NCI-H2171 (cell line): Measurements from ENCODE around the gene TSPAN9.

Source experiments
- DNase-seq: peaks from one replicate; lab custom pipeline; 2025; lab: John Stamatoyannopoulos, UW

TSPAN9 gene

GRCh38 chr12:3164454-3165077 is 87.4 kb downstream of the TSPAN9 start:
- DNase-seq = no peak

GRCh38 chr12:3165078-3165980 is 88.2 kb downstream of the TSPAN9 start:
- DNase-seq = no peak

DNA sequence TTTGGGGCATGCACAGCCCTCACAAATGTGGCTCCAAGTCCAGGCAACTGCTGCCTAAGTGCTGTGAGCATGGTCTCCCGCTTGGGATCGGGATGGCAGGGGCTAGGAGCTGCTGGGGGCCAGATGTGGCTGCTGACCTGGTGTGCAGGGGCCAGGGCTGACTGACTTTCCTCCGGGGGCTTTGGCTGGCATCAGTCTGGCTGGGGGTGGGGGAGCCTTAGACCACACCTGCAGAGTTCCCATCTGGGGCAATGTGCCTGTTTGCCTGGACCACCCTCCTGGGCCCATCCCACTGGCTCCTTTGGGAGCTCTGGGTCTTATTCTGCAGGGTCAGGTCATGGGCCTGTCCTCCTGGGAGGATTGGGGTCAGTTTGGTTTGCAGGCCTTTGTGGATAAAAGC is 90.5 kb downstream of the TSPAN9 start:
- no peak for DNase-seq

DNA sequence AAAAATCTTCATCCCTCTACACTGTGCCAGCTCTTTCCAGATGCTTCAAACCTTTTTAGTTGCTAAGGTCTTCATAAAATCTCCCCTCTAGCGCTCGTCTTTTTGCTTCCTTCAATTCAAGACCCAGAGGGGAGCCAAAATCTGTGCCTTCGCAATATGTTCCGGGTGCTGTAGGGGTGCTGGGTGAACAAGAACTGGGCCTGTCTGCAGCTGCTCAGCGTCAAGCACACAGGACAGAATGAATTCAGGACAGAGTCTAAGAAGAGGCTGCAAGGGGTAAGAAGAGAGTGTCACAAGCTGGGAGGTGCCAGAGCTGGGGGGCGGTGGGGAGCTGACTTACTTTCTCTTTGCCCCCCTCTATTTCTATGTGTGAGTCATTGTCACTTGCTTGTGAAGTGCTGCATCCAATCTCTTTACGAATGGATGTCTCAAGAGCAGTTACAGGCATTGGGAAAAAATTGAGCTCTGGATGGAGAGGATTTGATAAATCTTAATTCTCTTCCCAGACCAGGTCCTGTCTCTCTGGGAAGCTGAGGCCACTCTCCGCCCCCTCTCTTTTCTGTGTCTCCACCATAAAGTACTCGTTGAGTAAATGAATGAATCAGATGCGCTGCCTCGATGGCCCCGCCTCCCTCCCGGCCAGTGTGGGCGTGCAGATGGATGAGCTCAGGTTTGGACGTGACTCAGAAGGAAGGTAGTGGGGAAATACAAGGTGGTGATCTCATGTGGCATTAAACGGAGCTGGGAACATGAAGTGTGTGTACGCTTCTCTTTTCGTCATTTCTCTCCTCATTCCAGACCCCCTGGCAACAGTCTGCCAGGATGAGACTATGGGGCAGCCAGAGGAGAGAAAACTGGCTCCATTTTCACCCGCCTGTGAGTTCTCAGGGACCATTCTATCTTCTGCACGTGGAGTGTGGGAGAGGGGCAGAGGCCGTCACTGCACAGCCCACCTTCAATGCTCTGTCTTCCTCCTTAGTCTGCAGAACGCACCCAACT is 91.3 kb downstream of the TSPAN9 start:
- DNase-seq = no peak

DNA sequence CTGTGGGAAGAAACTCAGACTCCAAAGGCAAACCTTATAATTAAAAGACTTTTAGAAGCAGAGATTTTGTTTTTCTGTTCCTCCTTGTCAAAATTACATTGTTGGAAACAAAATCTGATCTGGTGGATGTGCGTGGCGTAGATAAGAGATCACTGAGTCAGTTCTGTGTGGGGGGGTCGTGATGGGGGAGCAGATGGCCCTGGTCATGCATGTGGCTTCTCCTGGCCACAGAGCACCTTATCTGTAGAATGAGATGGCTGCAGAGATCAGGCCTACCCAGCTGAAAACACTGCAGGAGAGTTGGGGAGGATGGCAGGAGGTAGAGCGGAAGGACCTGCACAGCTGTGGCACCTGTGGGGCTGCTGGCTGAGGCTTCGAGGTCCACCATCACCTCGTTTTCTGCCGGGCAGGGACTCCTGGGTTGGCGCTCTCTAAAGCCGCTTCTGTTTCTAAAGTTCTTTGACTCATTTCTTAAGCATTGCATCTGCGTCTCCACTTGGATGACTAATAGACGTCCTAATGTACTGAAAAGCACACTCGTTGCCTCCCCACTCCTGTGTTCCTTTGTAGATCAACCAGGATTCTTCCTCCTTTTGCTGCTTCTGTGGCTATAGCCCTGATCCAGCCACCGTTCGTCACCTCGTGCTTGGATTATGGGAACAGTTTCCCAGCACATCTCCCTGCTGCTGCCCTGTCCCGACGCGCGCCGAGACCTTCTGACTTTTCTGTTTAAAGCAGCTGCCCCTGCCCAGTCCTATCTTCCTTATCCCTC is 93.4 kb downstream of the TSPAN9 start:
- DNase-seq = no peak

- no peak for DNase-seq
Observed at GRCh38 chr12:3171195-3171591, 94.0 kb downstream of the TSPAN9 start.

GRCh38 chr12:3172124-3173007 is 95.2 kb downstream of the TSPAN9 start:
- DNase-seq = no peak

- DNase-seq = no peak
Observed at GRCh38 chr12:3173008-3173553, 95.9 kb downstream of the TSPAN9 start.

- no peak for DNase-seq
Observed at GRCh38 chr12:3173912-3174311, 96.7 kb downstream of the TSPAN9 start.

DNA sequence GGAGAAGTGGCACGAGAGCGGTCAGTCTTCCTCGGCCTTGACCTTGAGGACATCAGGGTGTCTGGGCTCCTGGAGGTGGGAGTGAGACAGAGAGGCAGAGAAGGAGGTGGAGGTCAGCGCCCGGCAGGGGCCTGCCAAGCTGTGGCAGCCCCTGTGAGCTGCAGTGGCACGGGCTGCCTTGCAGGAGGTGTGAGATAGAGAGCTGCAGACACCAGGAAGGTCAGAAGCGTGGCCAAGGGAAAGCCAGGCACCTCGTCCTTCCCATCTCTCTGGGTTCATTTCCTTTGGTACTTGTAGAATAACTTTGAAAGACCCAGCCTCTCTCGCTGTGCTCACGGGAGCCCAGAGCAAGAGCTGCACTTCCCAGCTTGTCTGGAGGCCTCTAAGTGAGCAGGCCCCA is 98.1 kb downstream of the TSPAN9 start:
- no peak for DNase-seq

GRCh38 chr12:3176754-3177153 is 99.6 kb downstream of the TSPAN9 start:
- no peak for DNase-seq

GRCh38 chr12:3177778-3178425 is 100.7 kb downstream of the TSPAN9 start:
- no peak for DNase-seq

DNA sequence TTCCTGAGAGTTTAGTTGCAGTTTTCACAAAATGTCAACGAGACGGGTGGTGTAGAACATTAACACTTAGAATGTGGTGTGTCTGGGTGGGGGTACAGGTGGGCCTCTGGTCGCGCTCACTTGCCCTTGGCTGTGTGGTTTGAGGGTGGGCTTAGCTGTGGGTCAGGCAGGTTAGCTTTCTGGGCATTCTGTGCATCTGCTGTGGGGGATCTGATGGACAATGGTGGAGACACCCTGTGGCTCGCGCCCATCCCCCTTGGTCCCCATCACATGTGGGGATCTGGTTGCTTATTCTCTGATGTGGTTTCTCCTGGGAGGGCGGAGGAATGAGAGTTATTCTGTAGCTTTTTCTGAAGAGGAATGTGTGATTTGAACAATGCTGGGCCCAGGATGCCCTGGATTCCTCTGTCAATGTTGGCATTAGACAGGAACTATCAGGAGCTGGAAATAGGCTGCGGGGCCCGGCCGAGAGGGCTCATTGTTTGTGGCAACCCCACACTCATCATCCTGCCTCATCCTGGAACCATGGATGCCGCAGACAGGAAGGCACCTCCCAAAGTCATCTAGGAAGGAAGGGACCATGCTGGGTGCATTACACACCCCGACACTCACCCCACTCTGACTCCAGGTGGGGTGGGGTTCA is 101.6 kb downstream of the TSPAN9 start:
- DNase-seq = no peak

- DNase-seq = no peak
Observed at GRCh38 chr12:3179731-3180130, 102.6 kb downstream of the TSPAN9 start.

DNA sequence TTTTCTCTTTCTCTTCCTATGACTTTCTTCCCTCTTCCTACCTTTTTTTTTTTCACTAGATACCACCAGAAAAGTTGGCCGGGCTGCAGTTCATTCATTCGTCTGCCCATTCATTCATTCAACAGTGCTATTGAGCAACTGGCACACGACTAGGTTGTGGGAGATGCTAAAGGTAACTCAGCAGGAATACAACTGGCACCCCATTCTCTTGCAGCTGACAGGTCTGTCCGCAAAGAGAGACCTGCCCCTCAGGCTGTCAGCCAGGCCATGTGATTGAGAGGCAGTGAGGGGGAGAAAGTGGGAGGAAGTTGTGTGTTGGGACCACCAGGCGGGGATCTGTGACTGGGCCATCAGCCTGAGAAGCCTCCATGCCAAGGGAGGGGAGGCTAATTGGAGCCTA is 105.2 kb downstream of the TSPAN9 start:
- DNase-seq = no peak

GRCh38 chr12:3184485-3184884 is 107.3 kb downstream of the TSPAN9 start:
- DNase-seq = no peak

DNA sequence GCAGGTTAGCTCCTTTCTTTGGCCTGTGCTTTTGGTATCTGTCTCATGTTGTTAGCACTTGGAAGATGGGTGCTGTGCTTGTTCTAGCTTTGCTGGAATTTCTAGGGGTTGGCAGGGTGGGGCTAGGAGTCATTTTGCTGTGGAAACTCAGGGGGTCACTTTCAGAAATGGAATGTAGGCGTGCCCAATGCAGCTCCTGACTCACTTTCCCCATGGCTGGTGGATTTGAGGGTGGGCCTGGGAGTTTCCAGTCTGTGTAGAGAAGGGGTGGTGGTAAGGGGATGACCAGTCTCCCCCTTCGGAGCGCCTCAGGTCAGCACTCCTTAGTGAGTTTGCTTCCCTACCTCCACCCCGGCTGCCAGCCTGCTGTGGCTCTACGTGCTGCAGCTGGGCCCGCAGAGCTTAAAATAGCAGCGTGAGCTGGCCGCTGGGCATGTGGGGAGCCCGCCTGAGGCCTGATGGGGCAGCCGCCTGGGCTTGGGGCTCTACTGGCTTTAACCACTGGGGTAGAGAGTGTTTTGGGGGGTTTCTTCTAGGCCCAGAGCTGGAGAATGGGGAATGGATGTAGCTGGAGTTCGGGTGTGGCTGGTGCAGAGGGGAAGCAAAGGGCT is 108.2 kb downstream of the TSPAN9 start:
- DNase-seq = no peak

DNA sequence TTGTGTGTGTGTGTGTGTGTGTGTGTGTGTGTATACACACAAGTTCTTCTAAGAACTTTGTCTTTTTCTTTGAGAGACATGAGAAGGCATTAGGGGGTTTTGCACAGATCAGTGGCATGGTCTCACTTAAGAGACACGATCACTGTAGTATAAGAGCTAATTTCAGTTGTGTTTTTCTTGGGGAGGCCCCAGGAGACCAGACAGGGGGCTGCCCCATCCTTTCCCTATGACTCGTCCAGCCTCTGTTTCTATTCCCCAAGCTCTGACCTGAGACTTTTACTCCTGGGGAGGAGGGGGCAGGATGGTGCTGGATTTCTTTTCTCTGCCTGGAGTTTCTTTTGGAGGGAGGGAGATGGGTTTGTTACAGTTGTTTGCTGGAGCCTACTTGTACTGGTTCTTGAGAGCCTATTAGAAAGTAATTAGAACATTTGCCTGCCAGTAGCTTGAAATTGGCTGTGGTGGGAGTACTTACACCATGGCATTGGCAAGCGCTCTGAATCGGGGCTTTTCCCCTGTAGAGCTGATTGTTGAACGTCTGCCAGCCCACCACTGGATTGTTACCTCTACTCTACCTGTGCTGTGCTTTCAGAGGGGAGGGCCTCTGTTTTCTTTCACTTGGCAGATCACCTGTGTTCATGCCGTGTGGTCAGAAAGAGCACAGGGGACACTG is 109.5 kb downstream of the TSPAN9 start:
- no peak for DNase-seq
